GM18861 (cell line): Measurements from ENCODE around the gene WNT6.
"Not testable (repeated sequence)": the region's sequence is repeated elsewhere in the genome, so short reads cannot be mapped to it uniquely, and the experiment has no call there.

Experiments used
- ATAC-seq: cut with Tn5 transposase; IDR thresholded peaks from one replicate; pipeline ENCODE4 v1.9.1; 2021; ENCODE audit not compliant: unreplicated experiment

WNT6 gene

GRCh38 chr2:218830526-218831306 is 28.9 kb upstream of the WNT6 start:
- ATAC-seq = no peak

GRCh38 chr2:218831378-218831990 is 28.1 kb upstream of the WNT6 start, which contains the start of gene PRKAG3:
PRKAG3 (minus strand) TSS chr2:218831803.
- ATAC-seq = no peak

DNA sequence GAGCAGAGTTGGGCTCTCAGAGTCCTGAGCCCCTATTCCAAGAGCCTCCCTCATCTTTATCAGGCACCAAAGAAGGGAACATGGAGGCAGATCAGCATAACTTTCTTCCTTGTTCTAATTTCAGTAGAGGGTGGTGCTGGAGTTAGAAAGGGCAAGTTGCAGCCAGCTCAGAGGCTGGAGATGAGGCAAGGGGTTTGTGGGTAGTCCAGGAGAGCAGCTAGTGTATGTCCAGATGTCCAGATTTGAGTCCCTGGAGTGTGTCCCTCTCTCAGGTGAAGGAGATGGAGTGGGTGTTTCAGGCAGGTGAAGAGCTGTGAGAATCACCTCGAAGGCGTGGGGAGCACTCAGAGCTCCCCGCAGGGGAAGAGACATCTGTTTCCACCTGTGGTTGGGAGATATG is 27.5 kb upstream of the WNT6 start:
- ATAC-seq = no peak

- no peak for ATAC-seq
Measured at GRCh38 chr2:218832520-218832919, 27.1 kb upstream of the WNT6 start.

- no peak for ATAC-seq
Measured at GRCh38 chr2:218833023-218833609, 26.5 kb upstream of the WNT6 start.

DNA sequence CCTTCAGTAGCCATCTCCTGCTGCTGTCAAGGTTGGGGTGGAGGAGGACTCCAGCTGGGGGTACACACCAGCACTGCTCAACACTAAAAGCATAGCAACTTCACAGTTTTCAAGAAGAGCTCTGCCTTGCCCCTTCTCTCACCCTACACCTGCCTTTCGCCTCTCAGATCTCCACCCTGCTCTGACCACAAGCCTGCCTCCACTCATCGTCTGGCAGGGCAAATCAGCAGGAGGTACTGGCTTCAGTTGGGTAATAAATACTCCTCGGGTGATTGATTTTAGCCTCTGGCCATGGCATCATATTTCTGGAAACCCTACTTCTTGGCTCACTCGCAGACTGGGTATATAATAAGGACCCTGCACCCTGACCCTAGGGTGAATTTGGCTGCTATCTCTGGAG is 24.9 kb upstream of the WNT6 start:
- no peak for ATAC-seq

DNA sequence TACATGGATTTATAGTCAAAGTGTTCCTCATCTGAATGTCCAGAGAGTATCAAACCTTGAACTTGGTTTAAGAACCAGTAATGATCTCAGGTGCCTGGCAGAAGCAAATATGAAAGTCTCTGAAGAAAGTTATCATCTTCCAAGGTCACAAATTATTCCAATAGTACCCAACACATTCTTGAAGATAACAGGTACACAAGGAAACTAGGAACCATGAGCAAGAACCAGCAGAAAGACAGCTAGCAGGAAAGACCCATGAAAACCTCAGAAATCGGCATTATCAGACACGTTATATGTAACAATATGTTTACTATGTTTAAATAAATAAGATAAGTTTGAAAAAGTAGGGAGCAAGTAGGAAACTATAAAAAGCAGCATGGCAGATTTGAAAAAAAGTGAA is 22.1 kb upstream of the WNT6 start:
- no peak for ATAC-seq

GRCh38 chr2:218839430-218839829 is 20.2 kb upstream of the WNT6 start:
- ATAC-seq = no peak

DNA sequence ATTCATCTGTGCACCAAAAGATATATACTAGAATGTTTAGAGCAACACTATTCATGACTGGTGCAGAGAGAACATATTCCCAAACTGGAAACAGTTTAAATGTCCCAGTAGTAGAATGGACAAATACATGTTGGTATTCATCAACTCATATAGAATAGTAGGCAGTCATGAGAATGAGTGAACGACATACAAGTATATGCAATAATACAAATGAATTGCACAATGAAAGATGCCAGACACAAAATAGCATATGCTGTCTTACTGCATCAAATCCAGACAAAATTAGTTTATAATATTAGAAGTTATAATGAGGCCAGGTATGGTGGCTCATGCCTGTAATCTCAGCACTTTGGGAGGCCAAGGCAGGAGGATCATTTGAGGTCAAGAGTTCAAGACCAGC is 19.7 kb upstream of the WNT6 start:
- no peak for ATAC-seq

GRCh38 chr2:218844334-218844733 is 15.3 kb upstream of the WNT6 start:
- ATAC-seq = not testable (repeated sequence)

- not testable (repeated sequence) for ATAC-seq
Measured at GRCh38 chr2:218846963-218847362, 12.6 kb upstream of the WNT6 start.

- ATAC-seq = no peak
Measured at GRCh38 chr2:218849721-218850120, 9.9 kb upstream of the WNT6 start.

DNA sequence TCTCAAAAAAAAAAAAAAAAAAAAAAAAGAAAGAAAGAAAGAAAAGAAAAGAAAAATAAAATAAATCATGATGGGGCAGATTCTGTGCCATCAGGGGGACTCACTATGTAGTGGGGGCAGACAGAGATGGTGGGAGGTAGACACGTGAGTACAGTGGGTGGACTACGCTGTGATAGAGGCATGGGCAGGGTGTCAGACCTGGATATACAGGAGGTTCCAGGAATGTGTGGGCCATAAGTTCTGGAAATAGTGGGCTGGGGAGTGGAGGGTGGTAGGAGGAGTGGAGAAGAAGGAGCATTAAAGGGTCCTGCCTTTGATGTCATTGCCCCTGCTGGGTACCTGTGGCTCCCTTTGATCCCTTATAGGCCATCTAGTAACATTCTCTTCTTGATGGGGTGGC is 8.8 kb upstream of the WNT6 start:
- no peak for ATAC-seq

DNA sequence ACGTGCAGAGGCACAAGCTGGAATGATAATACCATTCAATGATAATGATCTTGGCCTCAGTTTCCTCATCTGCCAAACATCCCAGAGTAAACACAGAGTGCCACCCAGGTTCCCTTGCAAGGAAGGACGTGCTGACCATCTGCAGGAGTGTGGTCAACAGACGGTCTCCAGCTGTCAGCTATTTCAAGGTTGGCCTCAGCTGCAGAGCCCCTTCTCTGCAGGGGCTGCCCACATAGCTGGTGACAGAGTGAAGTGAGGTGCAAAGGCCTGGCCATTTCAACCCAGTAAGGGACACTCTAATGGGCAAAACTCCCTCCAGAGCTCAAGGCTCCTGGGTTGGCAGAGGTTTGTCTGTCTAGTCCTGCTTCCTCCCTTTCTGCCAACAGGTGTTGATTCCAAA is 8.3 kb upstream of the WNT6 start:
- ATAC-seq = no peak

- no peak for ATAC-seq
Measured at GRCh38 chr2:218852911-218853667, 6.5 kb upstream of the WNT6 start.

DNA sequence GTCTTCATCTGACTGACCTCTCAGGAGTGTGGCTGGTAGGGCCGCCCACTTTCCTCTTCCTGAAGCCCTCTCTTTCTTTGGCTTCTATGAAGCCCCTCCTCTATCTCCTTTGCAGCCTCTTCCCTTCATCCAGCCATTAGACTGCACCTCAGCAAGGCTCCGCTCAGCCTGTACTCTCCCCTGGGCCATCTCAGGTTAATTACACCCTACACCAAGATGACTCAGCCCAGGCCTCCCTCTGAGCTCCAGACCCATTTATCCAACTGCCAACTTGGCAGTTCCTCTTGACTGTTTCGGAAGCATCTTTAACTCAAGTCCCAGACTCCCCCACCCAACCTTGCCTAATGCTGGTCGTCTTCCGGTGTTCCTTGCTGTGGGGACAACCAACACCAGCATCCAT is 5.8 kb upstream of the WNT6 start:
- ATAC-seq = no peak

GRCh38 chr2:218854860-218855259 is 4.7 kb upstream of the WNT6 start:
- no peak for ATAC-seq

DNA sequence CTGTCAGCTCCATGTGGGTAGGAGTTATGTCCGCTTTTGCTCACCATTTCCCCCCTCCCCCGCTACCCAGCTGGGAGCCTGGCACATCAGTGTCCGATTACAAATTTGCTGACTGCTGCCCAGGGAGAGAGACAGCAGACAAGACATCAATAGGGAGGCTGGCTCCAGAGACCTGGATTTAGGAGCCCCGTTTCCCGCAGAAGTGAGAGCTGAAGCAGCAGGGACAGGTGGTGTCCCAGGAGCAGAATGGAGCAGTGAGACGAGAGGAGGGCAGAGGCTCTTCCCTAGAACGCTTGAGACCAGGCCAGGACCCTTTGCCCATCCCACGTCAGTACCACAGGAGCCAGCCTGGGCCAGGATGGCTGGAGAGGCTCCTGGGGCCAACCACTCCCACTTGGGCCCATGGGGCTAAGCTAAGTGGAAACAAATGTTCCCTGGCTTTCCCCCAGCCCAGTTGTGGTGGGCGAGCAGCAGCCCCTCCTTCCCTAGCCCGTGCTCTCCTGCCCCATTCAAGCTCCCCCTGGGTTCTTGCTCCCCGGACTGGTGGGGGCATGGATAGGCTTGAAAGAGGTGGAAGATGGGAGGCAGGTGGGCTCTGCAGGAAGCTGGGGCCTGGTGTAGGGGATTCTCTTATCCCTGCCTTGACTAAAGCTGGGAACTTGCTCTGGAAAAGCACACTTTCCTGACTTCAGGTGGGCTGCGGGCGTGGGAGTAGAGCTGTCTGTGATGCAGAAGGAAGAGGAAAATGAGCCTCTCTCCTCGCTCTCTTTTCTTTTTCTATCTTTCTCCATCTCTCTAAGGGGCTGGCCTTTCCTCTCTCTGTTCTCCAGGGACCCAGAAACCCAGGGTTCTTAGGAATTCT is 4.1 kb upstream of the WNT6 start:
- no peak for ATAC-seq

GRCh38 chr2:218856167-218856895 is 3.3 kb upstream of the WNT6 start:
- ATAC-seq = no peak

DNA sequence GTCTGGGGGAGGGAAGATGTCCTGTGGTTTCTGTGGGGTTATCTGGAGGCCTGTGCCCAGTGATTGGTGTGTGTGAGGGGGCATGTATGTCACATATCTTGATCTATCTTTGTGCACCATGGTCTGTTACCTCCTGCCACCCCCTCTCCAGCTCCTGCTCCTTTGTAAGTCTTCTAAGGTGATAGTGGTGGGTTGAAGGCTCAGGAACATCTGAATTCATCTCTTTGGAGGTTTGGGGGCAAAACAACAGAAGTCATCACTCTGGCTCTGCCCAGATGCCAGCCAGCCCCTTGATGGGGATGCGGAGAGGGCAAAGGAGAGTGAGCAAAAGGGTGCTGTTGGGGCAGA is 2.7 kb upstream of the WNT6 start:
- no peak for ATAC-seq
